H1 (cell line): ENCODE measurements around the gene LTBP1. TPM values are rescaled to one million over a fixed set of nuclear protein-coding genes. Genes with fewer than 3 reads are reported as not detected.
"Not testable (repeated sequence)": the region's sequence is repeated elsewhere in the genome, so short reads cannot be mapped to it uniquely, and the experiment has no call there.

Experiments used
- CTCF ChIA-PET: fragments of 300-600 bp; sonication (Branson Sonifier 250); formaldehyde crosslinking; loops from one replicate; lab custom pipeline; 2021; ENCODE audit not compliant: partially characterized antibody; lab: Charles Lee
- POLR2A ChIA-PET: fragments of 300-600 bp; sonication (Branson Sonifier 250); formaldehyde crosslinking; loops from one replicate; lab custom pipeline; 2021; ENCODE audit warnings: inconsistent platforms; ENCODE audit not compliant: partially characterized antibody; lab: Charles Lee
- DNase-seq, 2 experiments: peaks; one replicate each; pipeline versions ENCODE4 v3.0.0 to v3.0.0-alpha.2; 2010 to 2022; ENCODE audit warnings: low spot score in 2 of 2, low read depth in 1 of 2, mixed read lengths in 1 of 2
- FAIRE-seq: peaks from 2 replicates; lab custom pipeline; 2011; peaks lifted over from hg19 to GRCh38; lab: Jason Lieb, UNC
- H2AFZ ChIP-seq: 2 replicates; pipeline ENCODE4 v1.8.1; 2012; ENCODE audit warnings: low read length, inconsistent platforms
- H2AK5ac ChIP-seq: 2 replicates; pipeline ENCODE4 v1.6.1; 2013; ENCODE audit warnings: low read depth, low read length
- H2BK120ac ChIP-seq: replicated peaks from 2 replicates; pipeline ENCODE3; 2013; ENCODE audit warnings: low read depth, low read length, inconsistent platforms
- H2BK12ac ChIP-seq: 2 replicates; pipeline ENCODE4 v1.6.1; 2013; ENCODE audit warnings: low read depth, low read length
- H2BK15ac ChIP-seq: 2 replicates; pipeline ENCODE4 v1.6.1; 2013; ENCODE audit warnings: low read length
- H2BK20ac ChIP-seq: 2 replicates; pipeline ENCODE4 v1.6.1; 2013; ENCODE audit warnings: low read length
- H2BK5ac ChIP-seq: 2 replicates; pipeline ENCODE4 v1.6.1; 2013; ENCODE audit warnings: low read depth, low read length
- H3K14ac ChIP-seq: 2 replicates; pipeline ENCODE4 v1.6.1; 2013; ENCODE audit warnings: inconsistent platforms; ENCODE audit not compliant: insufficient read length
- H3K18ac ChIP-seq: 2 replicates; pipeline ENCODE4 v1.6.1; 2013; ENCODE audit warnings: low read length; ENCODE audit errors: extremely low read depth
- H3K23ac ChIP-seq: 2 replicates; pipeline ENCODE4 v1.6.1; 2013; ENCODE audit warnings: inconsistent platforms; ENCODE audit not compliant: insufficient read length
- H3K23me2 ChIP-seq: 2 replicates; pipeline ENCODE4 v1.6.1; 2013; ENCODE audit warnings: low read depth, low read length
- H3K27ac ChIP-seq: 2 replicates; pipeline ENCODE4 v1.6.1; 2011; ENCODE audit warnings: low read depth, low read length, inconsistent platforms
- H3K27me3 ChIP-seq, 4 experiments: replicated peaks in 1 of 4; 1 replicate in 1 of 4; 2 replicates in 3 of 4; pipeline versions ENCODE4 v1.6.1 to v1.8.1; 2011 to 2013; ENCODE audit warnings: low read length in 3 of 4, mild to moderate bottlenecking in 3 of 4, inconsistent platforms in 2 of 4, mixed read lengths in 2 of 4, moderate library complexity in 1 of 4; ENCODE audit not compliant: control insufficient read depth in 3 of 4, insufficient read depth in 3 of 4; ENCODE audit errors: extremely low read depth in 1 of 4
- H3K36me3 ChIP-seq, 4 experiments: 2 replicates each; pipeline versions ENCODE4 v1.6.1 to v1.8.1; 2011 to 2013; ENCODE audit warnings: mild to moderate bottlenecking in 4 of 4, low read length in 3 of 4, moderate library complexity in 2 of 4, control low read depth in 1 of 4, inconsistent platforms in 1 of 4; ENCODE audit not compliant: insufficient read depth in 4 of 4, control insufficient read depth in 2 of 4
- H3K4ac ChIP-seq: replicated peaks from 2 replicates; pipeline ENCODE3; 2013; ENCODE audit warnings: low read length, low read depth, mixed read lengths, inconsistent platforms; ENCODE audit not compliant: insufficient read length
- H3K4me1 ChIP-seq, 4 experiments: replicated peaks in 1 of 4; 1 replicate in 1 of 4; 2 replicates in 3 of 4; pipeline versions ENCODE4 v1.6.1 to v1.8.1; 2011 to 2013; ENCODE audit warnings: low read length in 3 of 4, inconsistent platforms in 2 of 4, mixed read lengths in 1 of 4; ENCODE audit not compliant: insufficient read depth in 4 of 4, control insufficient read depth in 3 of 4
- H3K4me2 ChIP-seq, 2 experiments: 2 replicates each; pipeline versions ENCODE4 v1.6.1 to v1.8.1; 2011 to 2013; ENCODE audit warnings: low read depth in 2 of 2, low read length in 2 of 2, control low read depth in 1 of 2, inconsistent platforms in 1 of 2, mild to moderate bottlenecking in 1 of 2; ENCODE audit not compliant: insufficient read depth in 1 of 2
- H3K4me3 ChIP-seq, 4 experiments: fragments of 200-600, 300-600 bp in 1 of 4; sonication (generic), shearing (Covaris generic), sonication (Bioruptor Twin) in 1 of 4; 2 replicates each; pipeline versions ENCODE4 v1.5.1 to v1.8.1; 2011 to 2016; ENCODE audit warnings: low read length in 4 of 4, low read depth in 3 of 4, control low read depth in 2 of 4, inconsistent platforms in 2 of 4, mild to moderate bottlenecking in 2 of 4, mixed read lengths in 1 of 4, moderate library complexity in 1 of 4; ENCODE audit not compliant: insufficient read depth in 2 of 4; ENCODE audit errors: extremely low read depth in 1 of 4
- H3K56ac ChIP-seq: replicated peaks from 2 replicates; pipeline ENCODE3; 2013; ENCODE audit warnings: low read depth, mild to moderate bottlenecking, mixed read lengths, low read length, inconsistent platforms; ENCODE audit not compliant: insufficient read length
- H3K79me1 ChIP-seq: 2 replicates; pipeline ENCODE4 v1.6.1; 2013; ENCODE audit warnings: low read depth, low read length, control low read depth
- H3K79me2 ChIP-seq, 2 experiments: 2 replicates each; pipeline versions ENCODE4 v1.6.1 to v1.8.1; 2012 to 2013; ENCODE audit warnings: low read length in 2 of 2, mild to moderate bottlenecking in 2 of 2, inconsistent platforms in 1 of 2; ENCODE audit not compliant: insufficient read depth in 2 of 2, control insufficient read depth in 1 of 2
- H3K9ac ChIP-seq, 4 experiments: replicated peaks in 1 of 4; 1 replicate in 1 of 4; 2 replicates in 3 of 4; pipeline versions ENCODE4 v1.6.1 to v1.8.1; 2011 to 2013; ENCODE audit warnings: low read depth in 3 of 4, low read length in 3 of 4, control low read depth in 2 of 4, mild to moderate bottlenecking in 2 of 4, moderate library complexity in 2 of 4, inconsistent platforms in 1 of 4; ENCODE audit errors: extremely low read depth in 1 of 4
- H3K9me3 ChIP-seq, 2 experiments: 2 replicates each; pipeline versions ENCODE4 v1.6.1 to v1.8.1; 2012 to 2013; ENCODE audit warnings: mild to moderate bottlenecking in 2 of 2, moderate library complexity in 2 of 2, control low read depth in 1 of 2, inconsistent platforms in 1 of 2, low read depth in 1 of 2, low read length in 1 of 2, mixed read lengths in 1 of 2; ENCODE audit not compliant: insufficient read depth in 2 of 2
- H4K20me1 ChIP-seq, 2 experiments: replicated peaks in 1 of 2; 2 replicates each; pipeline versions ENCODE3 to v1.8.1; 2011 to 2013; ENCODE audit warnings: inconsistent platforms in 2 of 2, low read length in 2 of 2, mild to moderate bottlenecking in 1 of 2; ENCODE audit not compliant: insufficient read depth in 2 of 2, control insufficient read depth in 1 of 2
- H4K5ac ChIP-seq: 2 replicates; pipeline ENCODE4 v1.6.1; 2013; ENCODE audit warnings: low read length, low read depth, mixed read lengths, inconsistent platforms; ENCODE audit not compliant: insufficient read length
- H4K8ac ChIP-seq: 2 replicates; pipeline ENCODE4 v1.8.0; 2013; ENCODE audit warnings: mild to moderate bottlenecking, moderate library complexity, low read length, inconsistent platforms; ENCODE audit not compliant: insufficient read depth; ENCODE audit errors: extremely low read depth
- H4K91ac ChIP-seq: replicated peaks from 2 replicates; pipeline ENCODE3; 2013; ENCODE audit warnings: low read length, mixed read lengths, inconsistent platforms; ENCODE audit not compliant: insufficient read length
- WGBS, 2 experiments: shearing (Covaris generic) in 1 of 2; methylation state at CpG; one replicate each; pipeline versions ENCODE4 v1.1.6 to v1.1.7; 2013 to 2015; ENCODE audit warnings: low lambda C conversion rate in 2 of 2, mixed read lengths in 2 of 2, inconsistent platforms in 1 of 2, low coverage in 1 of 2, missing lambda C conversion rate in 1 of 2; ENCODE audit not compliant: insufficient replicate concordance in 2 of 2, insufficient coverage in 1 of 2, insufficient read length in 1 of 2; ENCODE audit errors: extremely low coverage in 1 of 2, missing lambda C conversion rate in 1 of 2; 5-methylcytosine and 5-hydroxymethylcytosine counted together
- polyA plus RNA-seq, 7 experiments: library from polyadenylated mRNA; depleted of rRNA in 3 of 7; stranded (reverse) in 5 of 7; unstranded in 2 of 7; fragments of >200 nt in 5 of 7; fragments of 200-250 nt in 2 of 7; gene quantifications; 1 replicate in 5 of 7; 2 replicates in 1 of 7; 4 replicates in 1 of 7; pipeline versions ENCODE4 v1.2.1 to v1.2.3, GENCODE V29; 2011 to 2013; ENCODE audit warnings: missing spikeins in 2 of 7, mixed read lengths in 2 of 7
- total RNA-seq: library from RNA; stranded (reverse); fragmentation: NEBNext Ultra II Directional; extraction: Animal tissue kit (Norgen Biotek cat#: 25700); gene quantifications from 2 replicates; pipeline ENCODE4 v1.2.1, GENCODE V29; 2021

Gene LTBP1
- total and polyA plus RNA-seq, 2 of the 8 experiments (the other 6 are each of a cell fraction or from before 2014, with no cell fraction given), result 15.4 to 24.7 TPM

DNA sequence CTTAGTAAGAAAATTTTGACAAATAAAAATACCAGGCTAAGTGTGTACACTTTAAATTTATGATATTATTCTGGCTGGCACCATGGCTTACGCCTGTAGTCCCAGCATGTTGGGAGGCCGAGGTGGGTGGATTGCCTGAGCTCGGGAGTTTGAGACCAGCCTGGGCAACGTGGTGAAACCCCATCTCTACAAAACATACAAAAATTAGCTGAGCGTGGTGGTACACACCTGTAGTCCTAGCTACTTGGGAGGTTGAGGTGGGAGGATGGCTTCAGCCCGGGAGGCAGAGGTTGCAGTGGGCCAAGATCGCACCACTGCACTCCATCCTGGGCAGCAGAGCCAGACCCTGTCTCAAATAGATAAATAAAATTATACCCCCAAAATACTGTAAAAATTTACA, 421.8 kb downstream of the LTBP1 start:
- DNase-seq, H3K36me3 ChIP-seq, H3K27me3 ChIP-seq, H3K79me2 ChIP-seq, H3K79me1 ChIP-seq, H3K4me2 ChIP-seq, H2BK20ac ChIP-seq, H2BK12ac ChIP-seq, H3K9ac ChIP-seq, H3K4ac ChIP-seq, H4K20me1 ChIP-seq, H3K18ac ChIP-seq, H3K23me2 ChIP-seq, H4K8ac ChIP-seq, H2BK5ac ChIP-seq, H3K56ac ChIP-seq, H3K9me3 ChIP-seq, H3K4me1 ChIP-seq, H2BK120ac ChIP-seq, H2AK5ac ChIP-seq, H3K14ac ChIP-seq, H2AFZ ChIP-seq, FAIRE-seq, H2BK15ac ChIP-seq, H4K5ac ChIP-seq, H3K23ac ChIP-seq, POLR2A ChIA-PET, H4K91ac ChIP-seq, H3K4me3 ChIP-seq, H3K27ac ChIP-seq: not testable (repeated sequence)
- CTCF ChIA-PET, result interaction anchor here (1.1 to 4.9 kb wide), 2 partner anchors 15 to 27 kb away, joined by 5 to 60 read pairs; no protein-coding TSS in a partner anchor
- WGBS, 2 experiments, result 99% methylated on average over 7 of the region's 7 CpGs; no CpG with 5 or more reads in 1 of the 2 experiments
